Measurements from ENCODE around the gene PLA2G4B.
A peak's percentile ranks its signal among the peaks of the same experiment; 100 is the strongest.

The PLA2G4B gene

DNA sequence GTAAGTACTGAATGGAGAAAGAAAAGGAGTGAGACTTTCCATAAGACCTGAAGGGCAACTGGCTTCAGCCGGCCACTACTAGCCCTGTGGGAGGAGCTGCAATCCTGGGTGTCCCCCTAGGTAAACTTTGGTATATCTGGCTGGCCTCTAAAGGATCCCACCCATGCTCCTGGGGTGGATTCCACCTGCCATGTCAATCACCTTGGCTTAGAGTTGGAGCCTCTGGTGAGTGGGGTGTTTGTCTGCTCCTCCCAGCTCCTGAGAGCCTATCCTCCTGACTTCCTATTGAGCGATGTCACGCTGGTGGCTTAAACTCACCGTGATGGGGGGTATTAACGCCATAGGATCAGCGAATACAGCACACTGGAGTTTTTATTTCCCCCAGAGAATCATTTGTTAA lies 52.6 kb downstream of the PLA2G4B start:
- DNase-seq, result no peak

DNA sequence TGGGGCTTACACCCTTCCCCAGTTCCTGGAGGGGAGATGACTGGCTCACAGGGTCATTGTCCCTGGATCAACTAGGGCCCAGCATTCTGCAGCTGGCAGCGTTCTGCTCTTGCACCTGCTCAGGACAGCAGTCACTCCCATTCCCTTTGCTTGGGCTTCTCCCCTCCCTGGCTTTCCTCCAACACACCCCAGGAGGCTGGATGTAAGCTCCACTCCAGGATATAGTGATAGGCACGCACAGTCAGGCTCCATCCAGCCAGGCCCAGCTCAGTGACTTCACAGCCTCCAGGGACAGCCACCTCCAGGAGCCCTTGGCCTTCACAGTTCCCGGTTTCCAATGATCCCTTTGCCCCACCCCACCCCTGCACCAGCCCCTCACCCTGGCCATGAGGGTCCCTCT lies 53.3 kb downstream of the PLA2G4B start:
- DNase-seq, result no peak

GRCh38 chr15:41892621-41893421 lies 54.2 kb downstream of the PLA2G4B start:
- peak; percentile 31 for DNase-seq

GRCh38 chr15:41893422-41894250 lies 55.0 kb downstream of the PLA2G4B start, which contains the start of gene SPTBN5:
Gene SPTBN5, minus strand, starts transcription at chr15:41894053. Its CDS starts 556 bp downstream, at chr15:41893497.
- DNase-seq, result no peak

DNA sequence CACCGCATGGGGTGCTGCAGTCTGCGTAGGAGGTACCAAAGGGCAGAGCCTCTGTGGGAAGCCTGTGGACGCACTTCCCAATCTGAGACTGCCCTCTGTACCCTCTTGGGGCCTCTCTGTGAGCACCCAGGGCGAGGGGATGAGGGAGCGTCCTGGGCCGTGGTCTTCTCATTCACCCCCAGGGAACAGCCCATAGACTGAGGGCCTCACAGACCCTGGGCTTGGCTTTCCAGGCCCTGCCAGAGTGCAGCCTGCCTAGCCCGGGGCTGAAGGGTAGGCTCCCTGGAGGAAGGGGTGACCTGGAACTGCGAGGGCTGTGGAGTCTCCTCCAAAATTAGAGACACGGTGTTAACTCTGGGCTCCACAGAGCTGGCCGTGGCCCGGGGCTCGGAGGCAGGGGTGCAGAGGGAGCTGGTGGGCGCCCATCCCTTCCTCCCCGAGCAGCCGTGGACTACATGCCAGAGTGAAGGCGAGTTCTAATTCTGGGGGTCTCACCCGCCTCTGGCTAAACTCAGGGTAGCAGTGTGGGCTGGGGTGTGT lies 55.7 kb downstream of the PLA2G4B start:
- no peak for DNase-seq

DNA sequence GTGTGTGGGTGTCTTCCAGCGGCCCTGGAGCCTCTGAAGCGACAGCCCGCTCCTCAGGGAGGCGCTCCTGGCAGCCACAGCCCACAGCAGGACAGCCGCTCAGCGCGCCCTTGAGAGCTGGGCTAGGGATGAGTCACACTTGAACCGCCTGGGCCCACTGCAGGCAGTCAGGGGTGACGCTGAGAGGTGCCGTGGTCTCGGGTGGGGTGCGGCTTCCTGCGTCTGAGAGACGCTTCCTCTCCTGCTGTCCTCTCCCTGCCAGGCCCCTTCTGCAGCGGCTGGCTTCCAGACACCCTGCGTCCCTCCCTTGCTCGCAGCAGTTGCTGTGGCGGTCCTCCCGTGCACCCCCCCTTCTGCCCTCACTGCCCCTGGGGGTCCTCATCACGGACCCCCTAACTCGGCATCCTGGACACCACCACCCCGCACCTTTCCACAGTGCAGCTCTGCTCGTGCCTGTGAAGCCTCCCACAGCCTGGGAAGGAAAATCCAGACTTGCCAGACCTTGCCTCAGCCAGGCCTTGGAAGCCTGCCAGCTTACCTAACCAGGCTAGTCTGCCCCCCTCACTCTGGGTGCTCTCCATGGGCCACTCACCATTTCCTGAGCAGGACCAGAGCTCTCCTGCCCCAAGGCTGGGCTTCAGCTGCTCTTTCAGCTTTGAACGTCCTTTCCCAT lies 56.3 kb downstream of the PLA2G4B start:
- DNase-seq, result peak; percentile 79

DNA sequence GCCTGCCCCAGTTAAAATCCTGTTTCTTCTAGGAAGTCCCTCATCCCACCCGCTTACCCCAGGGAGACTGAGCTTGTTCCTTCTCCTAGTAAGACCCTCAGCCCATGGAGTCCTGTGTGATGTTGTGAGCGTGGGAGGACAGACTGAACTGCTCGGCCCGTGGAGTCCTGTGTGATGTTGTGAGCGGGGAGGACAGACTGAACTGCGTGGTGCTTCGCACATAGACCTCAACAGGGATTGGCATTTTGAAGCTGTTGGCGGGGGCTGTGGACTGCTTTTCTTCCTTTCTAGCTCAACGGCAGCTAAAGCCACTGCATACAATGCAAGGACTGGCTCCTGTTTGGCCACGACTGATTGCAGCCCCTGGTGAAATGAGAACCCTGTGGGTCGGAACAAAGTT lies 56.8 kb downstream of the PLA2G4B start:
- DNase-seq, result no peak

GRCh38 chr15:41895957-41896356 lies 57.3 kb downstream of the PLA2G4B start:
- DNase-seq, result no peak

- DNase-seq, result no peak
Measured at GRCh38 chr15:41896566-41896965, 57.9 kb downstream of the PLA2G4B start.

DNA sequence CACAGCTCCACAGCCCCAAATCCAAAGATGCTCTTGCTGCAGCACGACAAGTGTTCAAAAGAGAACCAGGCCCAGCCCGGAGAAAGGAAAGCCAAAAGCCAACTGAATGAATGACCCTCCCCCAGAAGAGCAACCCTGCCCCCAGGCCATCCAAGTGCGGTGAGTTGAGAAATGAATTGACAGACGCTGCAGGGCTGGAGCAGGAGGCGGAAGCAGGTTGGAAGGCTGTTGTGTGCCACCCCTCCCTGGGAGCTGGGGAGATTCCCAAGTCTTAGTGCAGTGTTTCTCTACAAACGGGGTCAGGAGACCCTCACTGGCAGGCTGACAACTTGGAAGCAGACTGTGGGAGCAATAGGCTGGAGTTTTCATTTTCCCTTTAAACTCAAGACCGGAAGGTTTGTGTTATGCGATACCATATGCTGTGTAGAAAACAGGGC lies 58.7 kb downstream of the PLA2G4B start:
- DNase-seq, result no peak
